NB4 (cell line): ENCODE results near the gene GPR84.

Source experiments
- MYC ChIP-seq: IDR thresholded peaks from 2 replicates; pipeline ENCODE4 v1.6.1; 2011; ENCODE audit warnings: low read depth, low read length
- POLR2A ChIP-seq: IDR thresholded peaks from 2 replicates; pipeline ENCODE4 v1.6.1; 2011; ENCODE audit warnings: mild to moderate bottlenecking; ENCODE audit not compliant: insufficient read length; ENCODE audit errors: extremely low read depth
- TF ChIP-seq, protein P1 (sequence below): IDR thresholded peaks from one replicate; pipeline ENCODE4 v1.5.1; 2012; ENCODE audit warnings: low read depth, low read length
- TF ChIP-seq, protein P2 (sequence below): IDR thresholded peaks from 2 replicates; pipeline ENCODE4 v1.6.1; 2011; ENCODE audit warnings: low read depth, low read length

DNA sequence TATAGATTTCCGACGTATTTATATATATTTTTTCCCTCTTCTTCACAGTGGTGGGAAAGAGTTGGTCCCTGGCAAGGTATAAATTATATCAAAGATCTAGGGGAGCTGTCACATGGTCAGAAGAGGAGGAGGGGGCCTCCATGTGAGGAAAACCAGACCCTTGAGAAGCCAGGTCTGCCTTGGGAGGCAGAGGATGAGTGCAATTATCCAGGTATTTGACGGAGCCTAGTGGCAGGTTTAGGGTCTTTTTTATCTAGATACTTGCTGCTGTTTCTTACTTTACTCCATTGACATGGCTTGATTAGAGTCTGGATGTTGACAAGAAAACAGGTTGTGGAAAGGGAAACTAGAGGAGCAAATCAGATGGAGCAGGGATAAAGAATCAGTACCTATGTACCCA lies 33.8 kb downstream of the GPR84 start:
- TF ChIP-seq, protein P1, sequence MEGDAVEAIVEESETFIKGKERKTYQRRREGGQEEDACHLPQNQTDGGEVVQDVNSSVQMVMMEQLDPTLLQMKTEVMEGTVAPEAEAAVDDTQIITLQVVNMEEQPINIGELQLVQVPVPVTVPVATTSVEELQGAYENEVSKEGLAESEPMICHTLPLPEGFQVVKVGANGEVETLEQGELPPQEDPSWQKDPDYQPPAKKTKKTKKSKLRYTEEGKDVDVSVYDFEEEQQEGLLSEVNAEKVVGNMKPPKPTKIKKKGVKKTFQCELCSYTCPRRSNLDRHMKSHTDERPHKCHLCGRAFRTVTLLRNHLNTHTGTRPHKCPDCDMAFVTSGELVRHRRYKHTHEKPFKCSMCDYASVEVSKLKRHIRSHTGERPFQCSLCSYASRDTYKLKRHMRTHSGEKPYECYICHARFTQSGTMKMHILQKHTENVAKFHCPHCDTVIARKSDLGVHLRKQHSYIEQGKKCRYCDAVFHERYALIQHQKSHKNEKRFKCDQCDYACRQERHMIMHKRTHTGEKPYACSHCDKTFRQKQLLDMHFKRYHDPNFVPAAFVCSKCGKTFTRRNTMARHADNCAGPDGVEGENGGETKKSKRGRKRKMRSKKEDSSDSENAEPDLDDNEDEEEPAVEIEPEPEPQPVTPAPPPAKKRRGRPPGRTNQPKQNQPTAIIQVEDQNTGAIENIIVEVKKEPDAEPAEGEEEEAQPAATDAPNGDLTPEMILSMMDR: no peak
- TF ChIP-seq, protein P2, sequence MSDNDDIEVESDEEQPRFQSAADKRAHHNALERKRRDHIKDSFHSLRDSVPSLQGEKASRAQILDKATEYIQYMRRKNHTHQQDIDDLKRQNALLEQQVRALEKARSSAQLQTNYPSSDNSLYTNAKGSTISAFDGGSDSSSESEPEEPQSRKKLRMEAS: no peak
- TF ChIP-seq POLR2A (no peak), MYC (no peak)
